ENCODE data around the gene ZEB2.

- TF ChIP-seq CTCF (IDR thresholded peaks at IDR 0.05) (no peak), POLR2A (IDR thresholded peaks at IDR 0.05) (no peak)
Measured at GRCh38 chr2:144512891-144513351, 7.0 kb downstream of the ZEB2 start.

Data from uterus (tissue), 2 donors.